ENCODE data around the gene RABAC1.

DNA sequence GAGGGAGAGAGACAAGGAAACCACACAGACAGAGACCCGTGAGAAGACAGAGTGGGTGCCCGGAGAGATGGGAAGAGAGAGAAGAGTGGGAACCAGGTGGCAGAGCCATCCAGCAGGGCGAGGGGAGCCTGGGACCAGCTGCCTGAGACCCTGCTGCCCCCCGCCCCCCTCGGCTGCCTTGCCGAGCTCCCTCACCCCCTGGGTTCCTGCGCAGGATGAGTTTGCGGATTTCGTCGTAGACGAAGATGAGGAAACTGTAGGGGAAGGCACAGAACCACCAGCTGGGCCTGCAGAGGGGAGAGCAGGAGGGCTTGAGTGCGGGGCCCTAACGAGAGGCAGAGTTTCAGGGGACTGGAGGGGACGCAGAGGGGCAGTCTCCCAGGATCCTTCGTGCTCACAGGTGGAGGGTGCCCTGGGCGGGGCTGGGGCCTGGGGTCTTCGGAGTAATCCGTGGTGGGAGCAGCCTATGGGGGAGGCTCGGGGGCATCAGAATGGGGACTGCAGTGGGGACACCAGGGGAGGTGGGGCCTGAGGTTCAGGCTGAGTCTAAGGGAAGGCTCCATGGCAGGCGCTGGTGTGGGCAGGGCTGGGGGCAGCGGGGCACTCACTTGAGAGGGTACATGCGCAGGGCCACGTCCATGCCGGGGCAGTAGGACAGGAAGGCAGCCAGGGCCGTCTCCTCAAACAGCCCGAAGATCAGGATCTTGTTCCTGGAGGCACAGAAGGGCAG lies 8.1 kb upstream of the RABAC1 start:
- TF ChIP-seq REST (IDR thresholded peaks at IDR 0.05; ENCODE audit: low read depth, low read length) (no peak), ZNF274 (IDR thresholded peaks at IDR 0.05; ENCODE audit: insufficient read depth, insufficient read length) (no peak), EZH2 (IDR thresholded peaks at IDR 0.05; ENCODE audit: borderline replicate concordance, control insufficient read depth, low read depth, low read length) (no peak), ZBTB40 (IDR thresholded peaks at IDR 0.05; ENCODE audit: borderline replicate concordance) (no peak), POLR2A (IDR thresholded peaks at IDR 0.05; ENCODE audit: low read depth, low read length) (no peak), CTCF (IDR thresholded peaks at IDR 0.05 in 2 of 3, conservative IDR thresholded peaks at IDR 0.05 in 1 of 3; ENCODE audit: control insufficient read depth in 2 of 3, extremely low read depth in 1 of 3, insufficient read depth in 1 of 3, low read depth in 3 of 3, low read length in 3 of 3) (no peak), CEBPB (IDR thresholded peaks at IDR 0.05; ENCODE audit: borderline replicate concordance in 1 of 2, low read depth in 2 of 2, low read length in 2 of 2) (no peak), HDAC6 (IDR thresholded peaks at IDR 0.05; ENCODE audit: unreplicated experiment) (no peak), TCF3 (IDR thresholded peaks at IDR 0.05; ENCODE audit: borderline replicate concordance, insufficient read depth, low read depth, low read length) (no peak)
